Measurements from ENCODE around the gene ATAD2B. TPM values are rescaled to one million over a fixed set of nuclear protein-coding genes. Genes with fewer than 3 reads are reported as not detected.

ATAD2B gene
- total and polyA plus RNA-seq, 2 experiments from 2014 or later: 4.8 to 6.7 TPM

GRCh38 chr2:23712756-23713151, 214.2 kb downstream of the ATAD2B start:
- in situ Hi-C loops (cut with MboI): no loop called here
- no peaks in the 10 kb centered on the region for H4K20me1 ChIP-seq (ENCODE audit: insufficient read depth)
- no peak for DNase-seq
- TF ChIP-seq EZH2 (IDR thresholded peaks at IDR 0.05; ENCODE audit: insufficient read depth, poor library complexity, severe bottlenecking) (no peak), EZH2phosphoT487 (IDR thresholded peaks at IDR 0.05; ENCODE audit: insufficient read depth, low read depth) (no peak)
- H3K9ac ChIP-seq: no peak overlapping the region
- H3K79me2 ChIP-seq (ENCODE audit: insufficient read depth): no peaks in the 10 kb centered on the region
- no peaks in the 10 kb centered on the region for H3K9me3 ChIP-seq (ENCODE audit: low read depth)
- no peak overlapping the region for H3K4me2 ChIP-seq (ENCODE audit: unreplicated experiment)
- H3K4me1 ChIP-seq (ENCODE audit: insufficient read depth): no peaks in the 10 kb centered on the region
- no peaks in the 10 kb centered on the region for H3K36me3 ChIP-seq (ENCODE audit: low read depth)
- H3K27me3 ChIP-seq (replicated peaks; ENCODE audit: insufficient read depth): no peaks in the 10 kb centered on the region
- no peak overlapping the region for H3K4me3 ChIP-seq
- no peak overlapping the region for H3K27ac ChIP-seq
- H3K9me2 ChIP-seq (ENCODE audit: insufficient read depth): no peaks in the 10 kb centered on the region
- H3F3A ChIP-seq (ENCODE audit: insufficient read depth): no peaks in the 10 kb centered on the region
- 74 to 80% methylated on average over 2 of the region's 2 CpGs for WGBS, 2 experiments (ENCODE audit: low coverage in 1 of 2, low lambda C conversion rate in 2 of 2, missing lambda C conversion rate in 2 of 2)
- H2AFZ ChIP-seq: no peak overlapping the region

GRCh38 chr2:23711979-23712755, 214.8 kb downstream of the ATAD2B start:
- Histone ChIP-seq H3K4me2 (ENCODE audit: unreplicated experiment) (no peak overlapping the region), H3K4me3 (no peak overlapping the region), H4K20me1 (ENCODE audit: insufficient read depth) (no peaks in the 10 kb centered on the region), H2AFZ (no peak overlapping the region), H3K9me3 (ENCODE audit: low read depth) (no peaks in the 10 kb centered on the region), H3K79me2 (ENCODE audit: insufficient read depth) (no peaks in the 10 kb centered on the region), H3K9me2 (ENCODE audit: insufficient read depth) (no peaks in the 10 kb centered on the region), H3K9ac (no peak overlapping the region), H3K27me3 (replicated peaks; ENCODE audit: insufficient read depth) (no peaks in the 10 kb centered on the region), H3K36me3 (ENCODE audit: low read depth) (no peaks in the 10 kb centered on the region), H3K27ac (no peak overlapping the region), H3F3A (ENCODE audit: insufficient read depth) (no peaks in the 10 kb centered on the region), H3K4me1 (ENCODE audit: insufficient read depth) (no peaks in the 10 kb centered on the region)
- no peak for TF ChIP-seq EZH2phosphoT487 (IDR thresholded peaks at IDR 0.05; ENCODE audit: insufficient read depth, low read depth)
- no peak for TF ChIP-seq EZH2 (IDR thresholded peaks at IDR 0.05; ENCODE audit: insufficient read depth, poor library complexity, severe bottlenecking)
- DNase-seq: no peak
- in situ Hi-C loops (cut with MboI): no loop called here
- 85 to 90% methylated on average over 7 of the region's 7 CpGs for WGBS, 2 experiments (ENCODE audit: low coverage in 1 of 2, low lambda C conversion rate in 2 of 2, missing lambda C conversion rate in 2 of 2)

GRCh38 chr2:23709311-23709710, 217.6 kb downstream of the ATAD2B start:
- H3K4me2 ChIP-seq (ENCODE audit: unreplicated experiment): no peak overlapping the region
- no peak overlapping the region for H3K27ac ChIP-seq
- no peaks in the 10 kb centered on the region for H3K9me2 ChIP-seq (ENCODE audit: insufficient read depth)
- no peaks in the 10 kb centered on the region for H4K20me1 ChIP-seq (ENCODE audit: insufficient read depth)
- in situ Hi-C loops (cut with MboI): no loop called here
- DNase-seq: no peak
- H3K9ac ChIP-seq: no peak overlapping the region
- TF ChIP-seq EZH2 (IDR thresholded peaks at IDR 0.05; ENCODE audit: insufficient read depth, poor library complexity, severe bottlenecking): no peak
- no peak for TF ChIP-seq EZH2phosphoT487 (IDR thresholded peaks at IDR 0.05; ENCODE audit: insufficient read depth, low read depth)
- H3K9me3 ChIP-seq (ENCODE audit: low read depth): no peaks in the 10 kb centered on the region
- no peaks in the 10 kb centered on the region for H3K27me3 ChIP-seq (replicated peaks; ENCODE audit: insufficient read depth)
- no peaks in the 10 kb centered on the region for H3K79me2 ChIP-seq (ENCODE audit: insufficient read depth)
- no peaks in the 10 kb centered on the region for H3K36me3 ChIP-seq (ENCODE audit: low read depth)
- 98 to 100% methylated on average over 8 of the region's 8 CpGs for whole genome bisulfite sequencing, 2 experiments (ENCODE audit: low coverage in 1 of 2, low lambda C conversion rate in 2 of 2, missing lambda C conversion rate in 2 of 2)
- no peaks in the 10 kb centered on the region for H3F3A ChIP-seq (ENCODE audit: insufficient read depth)
- no peaks in the 10 kb centered on the region for H3K4me1 ChIP-seq (ENCODE audit: insufficient read depth)
- H2AFZ ChIP-seq: no peak overlapping the region
- no peak overlapping the region for H3K4me3 ChIP-seq

- 95 to 97% methylated on average over 6 of the region's 6 CpGs for WGBS, 2 experiments (ENCODE audit: low coverage in 1 of 2, low lambda C conversion rate in 2 of 2, missing lambda C conversion rate in 2 of 2)
- H3K9ac ChIP-seq: no peak overlapping the region
- DNase-seq: no peak
These were observed 218.2 kb downstream of the ATAD2B start for GRCh38 chr2:23708771-23709170.

More at GRCh38 chr2:23708771-23709170, 218.2 kb downstream of the ATAD2B start:
- H3K27me3 ChIP-seq (replicated peaks; ENCODE audit: insufficient read depth): no peaks in the 10 kb centered on the region
- H3K9me2 ChIP-seq (ENCODE audit: insufficient read depth): no peaks in the 10 kb centered on the region
- TF ChIP-seq EZH2 (IDR thresholded peaks at IDR 0.05; ENCODE audit: insufficient read depth, poor library complexity, severe bottlenecking): no peak
- no peak for TF ChIP-seq EZH2phosphoT487 (IDR thresholded peaks at IDR 0.05; ENCODE audit: insufficient read depth, low read depth)
- no peaks in the 10 kb centered on the region for H3K9me3 ChIP-seq (ENCODE audit: low read depth)
- no peaks in the 10 kb centered on the region for H4K20me1 ChIP-seq (ENCODE audit: insufficient read depth)
- no peak overlapping the region for H3K4me3 ChIP-seq
- H3K27ac ChIP-seq: no peak overlapping the region
- no peaks in the 10 kb centered on the region for H3F3A ChIP-seq (ENCODE audit: insufficient read depth)
- in situ Hi-C loops (cut with MboI): no loop called here
- H3K36me3 ChIP-seq (ENCODE audit: low read depth): no peaks in the 10 kb centered on the region
- no peak overlapping the region for H2AFZ ChIP-seq
- no peaks in the 10 kb centered on the region for H3K4me1 ChIP-seq (ENCODE audit: insufficient read depth)
- no peaks in the 10 kb centered on the region for H3K79me2 ChIP-seq (ENCODE audit: insufficient read depth)
- H3K4me2 ChIP-seq (ENCODE audit: unreplicated experiment): no peak overlapping the region
